NCI-H510A treated with DMSO at 0.1 percent for 48 hours (cell line): ENCODE results near the gene USP33.
"Not testable (repeated sequence)": the region's sequence is repeated elsewhere in the genome, so short reads cannot be mapped to it uniquely, and the experiment has no call there.

ENCODE experiments used
- DNase-seq: peaks from one replicate; lab custom pipeline; 2025; lab: John Stamatoyannopoulos, UW

USP33 gene

DNA sequence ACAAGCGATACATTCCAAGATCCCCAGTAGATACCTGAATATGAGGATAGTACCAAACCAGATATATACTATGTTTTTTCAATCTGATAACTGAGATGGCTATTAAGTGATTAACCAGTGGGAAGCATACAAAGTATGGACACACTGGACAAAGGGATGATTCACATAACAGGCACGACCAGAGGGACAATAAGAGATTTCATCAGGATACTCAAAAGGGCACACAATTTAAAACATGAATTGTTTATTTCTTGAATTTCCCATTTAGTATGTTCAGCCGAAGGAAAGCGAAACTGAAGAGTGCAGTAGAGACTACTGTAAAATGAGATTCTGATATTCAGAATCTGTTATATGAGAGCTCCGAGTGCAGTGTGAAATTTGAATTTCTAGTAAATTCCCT, 87.8 kb downstream of the USP33 start:
- DNase-seq = no peak

DNA sequence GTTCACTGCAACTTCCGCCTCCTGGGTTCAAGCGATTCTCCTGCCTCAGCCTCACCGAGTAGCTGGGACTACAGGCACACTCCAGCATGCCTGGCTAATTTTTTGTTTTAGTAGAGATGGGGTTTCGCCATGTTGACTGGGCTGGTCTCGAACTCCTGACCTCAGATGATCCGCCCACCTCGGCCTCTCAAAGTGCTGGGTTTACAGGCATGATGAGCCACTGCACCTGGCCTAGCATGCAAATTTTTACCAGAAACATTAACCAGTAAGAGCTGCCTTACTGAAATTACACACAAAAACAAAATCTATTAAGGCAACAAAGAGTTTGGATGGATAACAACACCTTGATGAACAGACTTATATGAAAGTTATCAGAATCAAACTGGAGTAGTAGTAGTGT, 89.3 kb downstream of the USP33 start:
- no peak for DNase-seq

GRCh38 chr1:77668924-77669449, 90.7 kb downstream of the USP33 start:
- no peak for DNase-seq

DNA sequence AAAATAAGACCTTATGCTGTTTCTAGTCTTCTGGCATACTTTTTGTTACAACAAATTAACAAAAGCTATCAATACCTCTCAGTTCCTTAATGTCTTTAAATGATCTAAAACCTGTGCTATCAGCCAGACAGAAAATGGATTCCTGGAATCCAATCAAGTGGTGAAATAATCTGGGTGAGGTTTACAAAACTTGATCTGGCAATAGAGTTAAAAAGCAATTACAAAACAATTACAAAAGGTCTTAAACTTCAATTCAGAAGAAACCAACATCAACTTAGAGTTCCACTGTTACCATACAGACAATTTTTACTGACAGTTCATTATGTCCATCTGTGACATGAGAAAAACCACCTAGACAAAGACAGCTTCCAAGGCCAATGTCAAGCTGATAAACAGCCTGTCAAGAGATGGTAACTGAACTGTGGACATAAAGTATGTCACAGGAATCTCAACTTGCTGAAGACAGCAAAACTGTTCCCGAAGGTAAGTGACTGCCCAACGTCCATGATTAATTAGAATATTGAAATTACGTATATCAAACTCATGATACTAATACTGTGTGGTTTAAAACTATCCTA, 94.6 kb downstream of the USP33 start:
- no peak for DNase-seq

GRCh38 chr1:77661696-77662095, 98.0 kb downstream of the USP33 start:
- no peak for DNase-seq

- no peak for DNase-seq
Observed at GRCh38 chr1:77659879-77660593, 99.6 kb downstream of the USP33 start.

- no peak for DNase-seq
Observed at GRCh38 chr1:77658271-77658670, 101.4 kb downstream of the USP33 start.

GRCh38 chr1:77655431-77655974, 104.1 kb downstream of the USP33 start:
- peak; percentile 99 for DNase-seq

- DNase-seq = no peak
Observed at GRCh38 chr1:77652970-77653516, 106.6 kb downstream of the USP33 start.

GRCh38 chr1:77652268-77652667, 107.4 kb downstream of the USP33 start:
- DNase-seq = no peak

DNA sequence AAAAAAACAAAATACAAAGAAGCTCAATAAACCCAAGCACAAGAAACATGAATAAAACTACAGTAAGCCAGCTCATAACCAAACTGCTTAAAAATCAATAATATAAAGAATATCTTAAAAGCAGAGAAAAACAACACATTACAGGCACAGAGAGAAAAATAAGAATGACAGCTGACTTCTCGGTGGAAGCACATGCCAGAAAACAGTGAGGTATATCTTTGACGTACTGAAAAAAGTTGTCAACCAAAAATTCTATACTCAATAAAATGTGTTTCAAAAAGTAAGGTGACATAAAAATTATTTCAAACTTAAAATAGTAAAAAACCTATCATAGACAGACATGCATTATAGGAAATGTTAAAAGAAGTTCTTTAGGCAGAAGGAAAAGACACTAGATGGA, 110.5 kb downstream of the USP33 start:
- DNase-seq = no peak

GRCh38 chr1:77646224-77646623, 113.4 kb downstream of the USP33 start:
- not testable (repeated sequence) for DNase-seq
